DND-41 (cell line): ENCODE measurements around the gene DMPK.
A peak's percentile ranks its signal among the peaks of the same experiment; 100 is the strongest.

ENCODE experiments used
- EZH2 ChIP-seq: IDR thresholded peaks from 3 replicates; pipeline ENCODE4 v1.6.1; 2012; ENCODE audit warnings: borderline replicate concordance, low read depth, mild to moderate bottlenecking, moderate library complexity, low read length, inconsistent platforms; ENCODE audit not compliant: severe bottlenecking
- TF ChIP-seq, protein P1 (sequence below): IDR thresholded peaks from 2 replicates; pipeline ENCODE4 v1.5.1; 2012; ENCODE audit warnings: borderline replicate concordance, low read length, moderate library complexity, mild to moderate bottlenecking; ENCODE audit not compliant: poor library complexity, severe bottlenecking; ENCODE audit errors: extremely low read depth

DNA sequence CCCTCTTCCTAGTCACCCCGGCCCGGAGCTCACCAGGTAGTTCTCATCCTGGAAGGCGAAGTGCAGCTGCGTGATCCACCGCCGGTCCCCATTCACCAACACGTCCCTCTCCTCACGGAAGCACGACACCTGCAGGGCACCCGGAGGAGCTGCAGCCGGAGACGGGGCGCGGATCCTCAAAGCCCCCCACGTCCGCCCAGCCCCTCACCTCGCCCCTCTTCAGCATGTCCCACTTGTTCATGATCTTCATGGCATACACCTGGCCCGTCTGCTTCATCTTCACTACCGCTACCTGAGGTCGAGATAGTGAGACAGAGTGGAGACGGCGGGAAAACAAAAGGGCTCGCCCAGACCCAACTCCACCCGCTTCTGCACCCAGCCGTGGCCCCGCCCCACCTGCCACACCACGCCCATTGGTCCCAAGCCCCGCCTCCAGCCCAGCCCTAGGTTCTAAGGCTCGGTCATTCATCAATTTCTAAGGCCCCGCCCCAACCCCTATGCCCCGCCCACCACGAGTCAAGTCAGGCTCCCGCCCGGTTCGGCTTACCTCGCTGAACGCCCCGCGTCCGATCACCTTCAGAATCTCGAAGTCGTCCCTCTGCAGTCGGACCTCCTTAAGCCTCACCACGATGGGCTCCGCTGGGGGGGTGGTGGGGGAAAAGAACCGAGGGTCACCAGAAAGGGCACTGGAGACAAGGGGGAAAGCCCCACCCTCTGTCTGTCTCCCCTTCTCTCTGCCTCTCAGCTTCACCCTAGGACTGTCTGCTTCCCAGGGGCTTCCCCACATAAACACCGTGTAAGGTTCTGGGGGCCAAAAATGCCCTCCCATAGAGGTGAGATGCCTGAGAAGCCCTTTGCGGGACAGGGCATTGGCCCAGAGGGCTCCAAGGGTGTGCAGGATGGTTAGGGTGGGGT, 2.8 kb downstream of the DMPK start:
- TF ChIP-seq, protein P1, sequence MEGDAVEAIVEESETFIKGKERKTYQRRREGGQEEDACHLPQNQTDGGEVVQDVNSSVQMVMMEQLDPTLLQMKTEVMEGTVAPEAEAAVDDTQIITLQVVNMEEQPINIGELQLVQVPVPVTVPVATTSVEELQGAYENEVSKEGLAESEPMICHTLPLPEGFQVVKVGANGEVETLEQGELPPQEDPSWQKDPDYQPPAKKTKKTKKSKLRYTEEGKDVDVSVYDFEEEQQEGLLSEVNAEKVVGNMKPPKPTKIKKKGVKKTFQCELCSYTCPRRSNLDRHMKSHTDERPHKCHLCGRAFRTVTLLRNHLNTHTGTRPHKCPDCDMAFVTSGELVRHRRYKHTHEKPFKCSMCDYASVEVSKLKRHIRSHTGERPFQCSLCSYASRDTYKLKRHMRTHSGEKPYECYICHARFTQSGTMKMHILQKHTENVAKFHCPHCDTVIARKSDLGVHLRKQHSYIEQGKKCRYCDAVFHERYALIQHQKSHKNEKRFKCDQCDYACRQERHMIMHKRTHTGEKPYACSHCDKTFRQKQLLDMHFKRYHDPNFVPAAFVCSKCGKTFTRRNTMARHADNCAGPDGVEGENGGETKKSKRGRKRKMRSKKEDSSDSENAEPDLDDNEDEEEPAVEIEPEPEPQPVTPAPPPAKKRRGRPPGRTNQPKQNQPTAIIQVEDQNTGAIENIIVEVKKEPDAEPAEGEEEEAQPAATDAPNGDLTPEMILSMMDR, result peak; percentile 24
- TF ChIP-seq EZH2, result no peak
